GM12878 (cell line): Measurements from ENCODE around the gene ART3. TPM values are rescaled to one million over a fixed set of nuclear protein-coding genes. Genes with fewer than 3 reads are reported as not detected.

Experiments used
- BRCA1 ChIP-seq: IDR thresholded peaks from 2 replicates; pipeline ENCODE4 v1.6.1; 2011; ENCODE audit warnings: low read depth, low read length, improper control_type of control experiment
- CEBPB ChIP-seq, 2 experiments: fragments of 150-350 bp in 1 of 2; IDR thresholded peaks; 2 replicates each; pipeline ENCODE4 v1.6.1; 2012 to 2014; ENCODE audit warnings: low read depth in 2 of 2, low read length in 2 of 2, borderline replicate concordance in 1 of 2, inconsistent platforms in 1 of 2
- CREM ChIP-seq: IDR thresholded peaks from 2 replicates; pipeline ENCODE4 v1.6.1; 2014; ENCODE audit warnings: antibody characterized with exemption, low read depth
- ETV6 ChIP-seq, 2 experiments: fragments of 450-650 bp in 1 of 2; IDR thresholded peaks in 1 of 2; conservative IDR thresholded peaks in 1 of 2; 2 replicates each; pipeline ENCODE4 v1.6.1; 2014; ENCODE audit warnings: antibody characterized with exemption in 1 of 2, borderline replicate concordance in 1 of 2, low read depth in 1 of 2, mild to moderate bottlenecking in 1 of 2, moderate library complexity in 1 of 2
- FOS ChIP-seq: IDR thresholded peaks from 3 replicates; pipeline ENCODE4 v1.6.1; 2011; ENCODE audit warnings: borderline replicate concordance; ENCODE audit not compliant: insufficient read length; ENCODE audit errors: extremely low read depth
- IKZF1 ChIP-seq: fragments of 450-650 bp; conservative IDR thresholded peaks from 2 replicates; pipeline ENCODE4 v1.6.1; 2017; ENCODE audit warnings: antibody characterized with exemption, mild to moderate bottlenecking
- JUNB ChIP-seq: IDR thresholded peaks from 2 replicates; pipeline ENCODE4 v1.6.1; 2016; ENCODE audit warnings: antibody characterized with exemption, mild to moderate bottlenecking
- LARP7 ChIP-seq: fragments of 450-650 bp; IDR thresholded peaks from 2 replicates; pipeline ENCODE4 v1.6.1; 2017; ENCODE audit warnings: mild to moderate bottlenecking
- MTA2 ChIP-seq: fragments of 450-650 bp; IDR thresholded peaks from 2 replicates; pipeline ENCODE4 v1.6.1; 2016; ENCODE audit warnings: low read depth, mild to moderate bottlenecking, moderate library complexity
- NFYB ChIP-seq: IDR thresholded peaks from 2 replicates; pipeline ENCODE4 v1.6.1; 2011; ENCODE audit warnings: low read depth, mild to moderate bottlenecking, low read length, improper control_type of control experiment, moderate library complexity; ENCODE audit not compliant: insufficient read depth
- NR2C1 ChIP-seq: fragments of 450-650 bp; IDR thresholded peaks from 2 replicates; pipeline ENCODE4 v1.6.1; 2017; ENCODE audit warnings: antibody characterized with exemption, mild to moderate bottlenecking, moderate library complexity
- NRF1 ChIP-seq: conservative IDR thresholded peaks from 2 replicates; pipeline ENCODE4 v1.6.1; 2011; ENCODE audit warnings: mild to moderate bottlenecking, low read depth, low read length, improper control_type of control experiment
- PAX5 ChIP-seq: IDR thresholded peaks from 2 replicates; pipeline ENCODE4 v1.6.1; 2011; ENCODE audit warnings: low read depth, low read length, borderline replicate concordance
- PML ChIP-seq: IDR thresholded peaks from 2 replicates; pipeline ENCODE4 v1.6.1; 2012; ENCODE audit warnings: low read length, inconsistent platforms
- POU2F2 ChIP-seq: IDR thresholded peaks from 3 replicates; pipeline ENCODE4 v1.6.1; 2011; ENCODE audit warnings: low read depth, mild to moderate bottlenecking, low read length, borderline replicate concordance
- SREBF1 ChIP-seq: IDR thresholded peaks from 2 replicates; pipeline ENCODE4 v1.6.1; 2012; ENCODE audit warnings: mild to moderate bottlenecking, low read length
- STAT1 ChIP-seq: fragments of 450-650 bp; conservative IDR thresholded peaks from 2 replicates; pipeline ENCODE4 v1.6.1; 2014; ENCODE audit warnings: antibody characterized with exemption, mild to moderate bottlenecking
- TCF7 ChIP-seq: IDR thresholded peaks from 2 replicates; pipeline ENCODE4 v1.6.1; 2014; ENCODE audit warnings: antibody characterized with exemption, borderline replicate concordance
- ZBED1 ChIP-seq: IDR thresholded peaks from 2 replicates; pipeline ENCODE4 v1.6.1; 2016; ENCODE audit warnings: borderline replicate concordance
- ZNF207 ChIP-seq: fragments of 450-650 bp; IDR thresholded peaks from 2 replicates; pipeline ENCODE4 v1.6.1; 2014; ENCODE audit warnings: antibody characterized with exemption, mild to moderate bottlenecking, borderline replicate concordance
- ZNF622 ChIP-seq: fragments of 450-650 bp; IDR thresholded peaks from 2 replicates; pipeline ENCODE4 v1.6.1; 2017; ENCODE audit warnings: mild to moderate bottlenecking, inconsistent platforms
- polyA plus RNA-seq, 11 experiments: library from polyadenylated mRNA; depleted of rRNA in 4 of 11; unstranded in 6 of 11; stranded (reverse) in 5 of 11; fragments of >200 nt; fragmentation: Nextera tagmentation in 4 of 11; fragmentation: Illumina TruSeq in 1 of 11; extraction: Ambion mirVana in 4 of 11; extraction: Trizol in 1 of 11; gene quantifications; 1 replicate in 1 of 11; 2 replicates in 10 of 11; pipeline versions ENCODE4 v1.2.1 to v1.2.3, GENCODE V29; 2011 to 2016; ENCODE audit warnings: inconsistent platforms in 2 of 11, missing spikeins in 2 of 11, low read depth in 1 of 11
- total RNA-seq, 4 experiments: library from RNA; depleted of rRNA in 3 of 4; stranded (reverse); fragments of >200 nt in 3 of 4; fragmentation: Illumina TruSeq in 1 of 4; extraction: Trizol in 1 of 4; gene quantifications; 2 replicates each; pipeline versions ENCODE4 v1.2.1 to v1.2.3, GENCODE V29; 2013 to 2021
- TF ChIP-seq, protein P1 (sequence below): fragments of 450-650 bp; IDR thresholded peaks from 2 replicates; pipeline ENCODE4 v1.6.1; 2017; ENCODE audit warnings: antibody characterized with exemption, mild to moderate bottlenecking, moderate library complexity
- TF ChIP-seq, protein P2 (sequence below): fragments of 450-650 bp; IDR thresholded peaks from 2 replicates; pipeline ENCODE4 v1.6.1; 2018; ENCODE audit warnings: mild to moderate bottlenecking, low read depth, moderate library complexity; ENCODE audit not compliant: partially characterized antibody
- TF ChIP-seq, protein P3 (sequence below): fragments of 450-650 bp; IDR thresholded peaks from 2 replicates; pipeline ENCODE4 v1.6.1; 2017; ENCODE audit warnings: borderline replicate concordance

The ART3 gene
- total and polyA plus RNA-seq, 10 of the 15 experiments (the other 5 are each of a cell fraction or from before 2014, with no cell fraction given): 0.18 to 0.50 (median 0.26) TPM; not detected in 6

DNA sequence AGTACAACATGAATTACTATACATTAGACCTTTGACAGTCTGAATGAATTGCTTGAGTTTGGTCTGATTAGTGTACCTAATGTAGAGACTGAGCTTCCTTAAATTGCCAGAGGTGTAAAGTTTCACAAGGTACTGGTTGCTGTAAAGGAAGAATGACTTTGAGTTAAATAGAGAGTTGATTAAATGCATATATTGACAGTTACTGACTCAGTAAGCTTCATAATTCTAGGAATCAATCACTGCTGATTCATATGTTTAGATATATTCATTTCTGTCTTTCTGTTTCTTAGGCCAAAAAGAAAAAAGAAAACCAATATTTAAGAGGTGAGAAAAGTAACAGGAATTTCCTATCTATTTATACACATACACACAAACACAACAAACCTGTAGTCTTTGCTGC lies 16.2 kb upstream of the ART3 start (continued):
- TF ChIP-seq, protein P1, sequence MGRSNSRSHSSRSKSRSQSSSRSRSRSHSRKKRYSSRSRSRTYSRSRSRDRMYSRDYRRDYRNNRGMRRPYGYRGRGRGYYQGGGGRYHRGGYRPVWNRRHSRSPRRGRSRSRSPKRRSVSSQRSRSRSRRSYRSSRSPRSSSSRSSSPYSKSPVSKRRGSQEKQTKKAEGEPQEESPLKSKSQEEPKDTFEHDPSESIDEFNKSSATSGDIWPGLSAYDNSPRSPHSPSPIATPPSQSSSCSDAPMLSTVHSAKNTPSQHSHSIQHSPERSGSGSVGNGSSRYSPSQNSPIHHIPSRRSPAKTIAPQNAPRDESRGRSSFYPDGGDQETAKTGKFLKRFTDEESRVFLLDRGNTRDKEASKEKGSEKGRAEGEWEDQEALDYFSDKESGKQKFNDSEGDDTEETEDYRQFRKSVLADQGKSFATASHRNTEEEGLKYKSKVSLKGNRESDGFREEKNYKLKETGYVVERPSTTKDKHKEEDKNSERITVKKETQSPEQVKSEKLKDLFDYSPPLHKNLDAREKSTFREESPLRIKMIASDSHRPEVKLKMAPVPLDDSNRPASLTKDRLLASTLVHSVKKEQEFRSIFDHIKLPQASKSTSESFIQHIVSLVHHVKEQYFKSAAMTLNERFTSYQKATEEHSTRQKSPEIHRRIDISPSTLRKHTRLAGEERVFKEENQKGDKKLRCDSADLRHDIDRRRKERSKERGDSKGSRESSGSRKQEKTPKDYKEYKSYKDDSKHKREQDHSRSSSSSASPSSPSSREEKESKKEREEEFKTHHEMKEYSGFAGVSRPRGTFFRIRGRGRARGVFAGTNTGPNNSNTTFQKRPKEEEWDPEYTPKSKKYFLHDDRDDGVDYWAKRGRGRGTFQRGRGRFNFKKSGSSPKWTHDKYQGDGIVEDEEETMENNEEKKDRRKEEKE: no peak
- TF ChIP-seq MTA2 (peak; percentile 77), ETV6 (conservative IDR thresholded peaks at IDR 0.05 in 1 of 2, IDR thresholded peaks at IDR 0.05 in 1 of 2; ENCODE audit: borderline replicate concordance in 1 of 2, low read depth in 1 of 2) (peak in 1 of 2 experiments; percentile 65; a peak in 1 of 4 replicates), NR2C1 (no peak), SREBF1 (peak; percentile 95), NRF1 (no peak), CREM (peak; percentile 69), IKZF1 (peak; percentile 64), STAT1 (no peak), ZNF622 (no peak), JUNB (peak; percentile 100), CEBPB (IDR thresholded peaks at IDR 0.05; ENCODE audit: borderline replicate concordance in 1 of 2, low read depth in 2 of 2, low read length in 2 of 2) (peak in 1 of 2 experiments; percentile 95; a peak in 2 of 4 replicates), ZNF207 (no peak), FOS (no peak), POU2F2 (peak; percentile 53; the same call in 1 of the 3 replicates), PAX5 (peak; percentile 92), PML (peak; percentile 94), TCF7 (peak; percentile 78; the same call in 1 of the 2 replicates), ZBED1 (peak; percentile 97), BRCA1 (no peak), LARP7 (no peak), NFYB (no peak)
- TF ChIP-seq, protein P2, sequence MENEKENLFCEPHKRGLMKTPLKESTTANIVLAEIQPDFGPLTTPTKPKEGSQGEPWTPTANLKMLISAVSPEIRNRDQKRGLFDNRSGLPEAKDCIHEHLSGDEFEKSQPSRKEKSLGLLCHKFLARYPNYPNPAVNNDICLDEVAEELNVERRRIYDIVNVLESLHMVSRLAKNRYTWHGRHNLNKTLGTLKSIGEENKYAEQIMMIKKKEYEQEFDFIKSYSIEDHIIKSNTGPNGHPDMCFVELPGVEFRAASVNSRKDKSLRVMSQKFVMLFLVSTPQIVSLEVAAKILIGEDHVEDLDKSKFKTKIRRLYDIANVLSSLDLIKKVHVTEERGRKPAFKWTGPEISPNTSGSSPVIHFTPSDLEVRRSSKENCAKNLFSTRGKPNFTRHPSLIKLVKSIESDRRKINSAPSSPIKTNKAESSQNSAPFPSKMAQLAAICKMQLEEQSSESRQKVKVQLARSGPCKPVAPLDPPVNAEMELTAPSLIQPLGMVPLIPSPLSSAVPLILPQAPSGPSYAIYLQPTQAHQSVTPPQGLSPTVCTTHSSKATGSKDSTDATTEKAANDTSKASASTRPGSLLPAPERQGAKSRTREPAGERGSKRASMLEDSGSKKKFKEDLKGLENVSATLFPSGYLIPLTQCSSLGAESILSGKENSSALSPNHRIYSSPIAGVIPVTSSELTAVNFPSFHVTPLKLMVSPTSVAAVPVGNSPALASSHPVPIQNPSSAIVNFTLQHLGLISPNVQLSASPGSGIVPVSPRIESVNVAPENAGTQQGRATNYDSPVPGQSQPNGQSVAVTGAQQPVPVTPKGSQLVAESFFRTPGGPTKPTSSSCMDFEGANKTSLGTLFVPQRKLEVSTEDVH: no peak
- TF ChIP-seq, protein P3, sequence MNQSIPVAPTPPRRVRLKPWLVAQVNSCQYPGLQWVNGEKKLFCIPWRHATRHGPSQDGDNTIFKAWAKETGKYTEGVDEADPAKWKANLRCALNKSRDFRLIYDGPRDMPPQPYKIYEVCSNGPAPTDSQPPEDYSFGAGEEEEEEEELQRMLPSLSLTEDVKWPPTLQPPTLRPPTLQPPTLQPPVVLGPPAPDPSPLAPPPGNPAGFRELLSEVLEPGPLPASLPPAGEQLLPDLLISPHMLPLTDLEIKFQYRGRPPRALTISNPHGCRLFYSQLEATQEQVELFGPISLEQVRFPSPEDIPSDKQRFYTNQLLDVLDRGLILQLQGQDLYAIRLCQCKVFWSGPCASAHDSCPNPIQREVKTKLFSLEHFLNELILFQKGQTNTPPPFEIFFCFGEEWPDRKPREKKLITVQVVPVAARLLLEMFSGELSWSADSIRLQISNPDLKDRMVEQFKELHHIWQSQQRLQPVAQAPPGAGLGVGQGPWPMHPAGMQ: no peak
